ENCODE data around the gene SLC6A20.

DNA sequence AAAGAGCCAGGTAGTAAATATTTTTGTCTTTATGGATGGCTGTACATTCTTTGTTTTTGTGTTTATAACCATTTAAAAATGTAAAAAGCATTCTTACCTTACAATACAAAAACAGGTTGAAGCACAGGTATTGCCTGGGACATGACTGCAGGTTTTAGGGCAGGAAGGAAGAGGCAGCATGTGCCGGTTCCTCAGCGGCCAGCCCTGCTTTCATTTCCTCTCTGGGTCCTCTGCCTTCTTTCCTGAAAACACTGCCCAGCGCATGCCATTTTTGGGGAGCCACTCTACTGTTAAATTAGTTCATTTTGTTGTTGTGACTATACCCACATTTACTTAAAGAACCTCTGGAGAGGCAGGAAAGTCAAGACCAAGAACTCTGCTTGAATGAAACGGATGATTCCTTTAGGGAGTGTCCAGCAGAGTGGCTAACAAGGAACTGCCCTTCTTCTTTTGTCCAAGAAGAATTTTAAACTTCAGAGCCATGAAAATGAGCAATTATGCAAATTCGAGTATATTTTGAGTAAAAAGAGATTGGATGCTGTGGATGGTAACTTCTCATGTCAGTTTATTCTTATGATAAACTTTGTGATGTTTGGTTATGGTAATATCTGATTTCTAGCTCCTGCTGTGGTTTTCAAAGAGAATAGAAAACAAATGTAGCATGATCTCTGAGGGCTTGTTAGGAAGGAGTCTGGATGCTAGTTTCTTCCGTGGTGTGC, 54.4 kb downstream of the SLC6A20 start:
- TF ChIP-seq, protein P1, sequence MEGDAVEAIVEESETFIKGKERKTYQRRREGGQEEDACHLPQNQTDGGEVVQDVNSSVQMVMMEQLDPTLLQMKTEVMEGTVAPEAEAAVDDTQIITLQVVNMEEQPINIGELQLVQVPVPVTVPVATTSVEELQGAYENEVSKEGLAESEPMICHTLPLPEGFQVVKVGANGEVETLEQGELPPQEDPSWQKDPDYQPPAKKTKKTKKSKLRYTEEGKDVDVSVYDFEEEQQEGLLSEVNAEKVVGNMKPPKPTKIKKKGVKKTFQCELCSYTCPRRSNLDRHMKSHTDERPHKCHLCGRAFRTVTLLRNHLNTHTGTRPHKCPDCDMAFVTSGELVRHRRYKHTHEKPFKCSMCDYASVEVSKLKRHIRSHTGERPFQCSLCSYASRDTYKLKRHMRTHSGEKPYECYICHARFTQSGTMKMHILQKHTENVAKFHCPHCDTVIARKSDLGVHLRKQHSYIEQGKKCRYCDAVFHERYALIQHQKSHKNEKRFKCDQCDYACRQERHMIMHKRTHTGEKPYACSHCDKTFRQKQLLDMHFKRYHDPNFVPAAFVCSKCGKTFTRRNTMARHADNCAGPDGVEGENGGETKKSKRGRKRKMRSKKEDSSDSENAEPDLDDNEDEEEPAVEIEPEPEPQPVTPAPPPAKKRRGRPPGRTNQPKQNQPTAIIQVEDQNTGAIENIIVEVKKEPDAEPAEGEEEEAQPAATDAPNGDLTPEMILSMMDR (IDR thresholded peaks at IDR 0.05), result no peak
- no peak for TF ChIP-seq POLR2A (IDR thresholded peaks at IDR 0.05)

Data from Peyer's patch (tissue), 4 donors.